T-cell (primary cell): ENCODE measurements around the gene TSPAN18. TPM values are rescaled to one million over a fixed set of nuclear protein-coding genes. Genes with fewer than 3 reads are reported as not detected.

Source experiments
- ATAC-seq, 4 experiments: fragments of 200-7000 bp in 3 of 4; fragments of 150-1000 bp in 1 of 4; cut with Tn5 transposase; replicated peaks in 1 of 4; 1 replicate in 3 of 4; 2 replicates in 1 of 4; pipeline ENCODE4 v1.10.0; 2021; ENCODE audit warnings: moderate library complexity in 3 of 4, mild to moderate bottlenecking in 2 of 4, moderate number of reproducible peaks in 1 of 4
- CTCF ChIA-PET, 2 donors: fragments of 300-600 bp; sonication (Branson Sonifier 250); formaldehyde crosslinking; loops; one replicate each; lab custom pipeline; 2022; ENCODE audit warnings: antibody characterized with exemption in 2 of 2; lab: Charles Lee
- POLR2A ChIA-PET, 2 donors: fragments of 300-600 bp; sonication (Branson Sonifier 250); formaldehyde crosslinking; loops; one replicate each; lab custom pipeline; 2022; ENCODE audit warnings: antibody characterized with exemption in 2 of 2; lab: Charles Lee
- DNase-seq, 35 experiments: peaks; one replicate each; pipeline versions ENCODE4 v3.0.0 to v3.0.0-alpha.2; 2013 to 2023
- H3K27ac ChIP-seq: one replicate; pipeline ENCODE4 v1.5.1; 2013; ENCODE audit warnings: low read length
- H3K27me3 ChIP-seq, 2 experiments: replicated peaks in 1 of 2; 1 replicate in 1 of 2; 2 replicates in 1 of 2; pipeline versions ENCODE4 v1.6.1 to v1.7.0; 2013; ENCODE audit warnings: low read length in 1 of 2, mixed read lengths in 1 of 2; ENCODE audit not compliant: control insufficient read depth in 2 of 2, insufficient read depth in 2 of 2; ENCODE audit errors: extremely low read depth in 1 of 2
- H3K36me3 ChIP-seq, 2 donors: 1 replicate in 1 of 2; 2 replicates in 1 of 2; pipeline versions ENCODE4 v1.6.1 to v1.7.0; 2013; ENCODE audit warnings: low read length in 1 of 2; ENCODE audit not compliant: control insufficient read depth in 2 of 2, insufficient read depth in 1 of 2; ENCODE audit errors: extremely low read depth in 1 of 2
- H3K4me1 ChIP-seq, 2 experiments: 1 replicate in 1 of 2; 2 replicates in 1 of 2; pipeline versions ENCODE4 v1.6.1 to v1.7.0; 2013; ENCODE audit warnings: low read length in 2 of 2, mixed read lengths in 1 of 2; ENCODE audit not compliant: insufficient read depth in 2 of 2, control insufficient read depth in 1 of 2; ENCODE audit errors: extremely low read depth in 1 of 2
- H3K4me3 ChIP-seq, 2 donors: 1 replicate in 1 of 2; 2 replicates in 1 of 2; pipeline versions ENCODE4 v1.5.1 to v1.7.0; 2013; ENCODE audit warnings: mild to moderate bottlenecking in 2 of 2, low read length in 1 of 2, moderate library complexity in 1 of 2; ENCODE audit not compliant: control insufficient read depth in 1 of 2; ENCODE audit errors: extremely low read depth in 1 of 2
- H3K9me3 ChIP-seq: 2 replicates; pipeline ENCODE4 v1.7.0; 2013
- H3K27ac Mint-ChIP-seq, 2 donors: one replicate each; pipeline ENCODE4 v1.8.0; 2020 to 2021; ENCODE audit warnings: mild to moderate bottlenecking in 2 of 2, mixed read lengths in 2 of 2
- H3K27me3 Mint-ChIP-seq, 2 donors: one replicate each; pipeline ENCODE4 v1.8.0; 2021 to 2022; ENCODE audit warnings: mixed read lengths in 2 of 2
- H3K36me3 Mint-ChIP-seq: one replicate; pipeline ENCODE4 v1.8.0; 2021; ENCODE audit warnings: mixed read lengths
- H3K4me1 Mint-ChIP-seq, 3 donors: one replicate each; pipeline ENCODE4 v1.8.0; 2020 to 2022; ENCODE audit warnings: mixed read lengths in 3 of 3, mild to moderate bottlenecking in 1 of 3
- H3K4me3 Mint-ChIP-seq, 3 donors: one replicate each; pipeline ENCODE4 v1.8.0; 2020 to 2022; ENCODE audit warnings: mild to moderate bottlenecking in 3 of 3, mixed read lengths in 3 of 3, moderate library complexity in 3 of 3
- H3K9me3 Mint-ChIP-seq, 3 donors: one replicate each; pipeline ENCODE4 v1.8.0; 2020 to 2022; ENCODE audit warnings: mixed read lengths in 3 of 3
- WGBS: methylation state at CpG from one replicate; pipeline ENCODE4 v1.1.5; 2013; ENCODE audit warnings: missing lambda C conversion rate; ENCODE audit not compliant: insufficient coverage; 5-methylcytosine and 5-hydroxymethylcytosine counted together
- total RNA-seq, 35 experiments: library from RNA in 6 of 35; stranded (reverse) in 6 of 35; fragments of 120-200 nt in 1 of 35; gene quantifications; one replicate each; pipeline versions ENCODE4 v1.2.1 to v1.2.4 and lab custom pipeline; 2013 to 2026

Gene TSPAN18
- total RNA-seq, 5 donors from 2014 or later (not counting 1 experiment from before 2014, with no cell fraction given), result 18.4 to 59.1 (median 25.7) TPM

DNA sequence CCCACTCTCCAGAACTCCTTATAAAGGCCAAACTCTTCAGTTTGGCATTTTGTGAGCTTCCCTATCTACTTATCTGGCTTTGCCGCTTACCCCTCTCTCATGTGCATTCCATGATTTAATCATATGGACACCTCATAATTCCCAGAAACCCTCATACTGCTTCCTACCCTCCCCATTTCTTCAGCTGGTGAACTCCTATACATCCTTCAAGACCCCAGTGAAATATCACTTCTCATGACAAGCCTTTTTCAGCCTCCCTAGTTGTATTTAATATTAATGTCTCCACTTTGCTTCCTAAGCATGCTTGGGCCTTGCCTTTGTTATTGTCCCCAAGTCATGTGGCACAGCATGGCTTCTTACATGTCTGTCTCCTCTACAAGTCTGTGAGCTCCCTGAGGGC lies 13.7 kb upstream of the TSPAN18 start:
- H3K4me1 Mint-ChIP-seq, result peaks cover 30 to 32% (median 31%) of the 10 kb centered on the region in 3 donors
- no peak overlapping the region for H3K27ac ChIP-seq
- no peaks in the 10 kb centered on the region for H3K36me3 Mint-ChIP-seq
- H3K9me3 ChIP-seq, result no peaks in the 10 kb centered on the region
- peaks cover 0 to 12% of the 10 kb centered on the region in 2 experiments for H3K4me1 ChIP-seq
- ChIA-PET POLR2A (no interaction called here), CTCF (no interaction called here)
- no peak overlapping the region for H3K4me3 Mint-ChIP-seq
- peaks cover 0 to 4% of the 10 kb centered on the region in 2 donors for H3K27me3 Mint-ChIP-seq
- no peak overlapping the region for H3K27ac Mint-ChIP-seq
- H3K9me3 Mint-ChIP-seq, result peaks cover 2 to 12% (median 8%) of the 10 kb centered on the region in 3 donors
- WGBS, result 93% methylated on average over 1 of the region's 1 CpG
- DNase-seq, result no peak
- peaks cover 0 to 4% of the 10 kb centered on the region in 2 experiments for H3K27me3 ChIP-seq
- ATAC-seq, result no peak
- H3K36me3 ChIP-seq, result no peaks in the 10 kb centered on the region
- H3K4me3 ChIP-seq, result no peak overlapping the region

GRCh38 chr11:44716256-44716655 lies 10.5 kb upstream of the TSPAN18 start:
- ChIA-PET POLR2A (no interaction called here), CTCF (interaction anchor here in 1 of 2 donors (0.6 kb wide), 1 partner anchor 27 kb away, joined by 5 read pairs; no protein-coding TSS in a partner anchor)
- H3K4me1 ChIP-seq, result peaks cover 0 to 3% of the 10 kb centered on the region in 2 experiments
- no peak for DNase-seq
- H3K4me1 Mint-ChIP-seq, result peaks cover 8 to 10% (median 9%) of the 10 kb centered on the region in 3 donors
- H3K27ac Mint-ChIP-seq, result no peak overlapping the region
- H3K9me3 ChIP-seq, result no peaks in the 10 kb centered on the region
- peaks cover 0 to 1% of the 10 kb centered on the region in 2 donors for H3K27me3 Mint-ChIP-seq
- H3K4me3 ChIP-seq, result no peak overlapping the region
- peaks cover 2 to 4% of the 10 kb centered on the region in 2 experiments for H3K27me3 ChIP-seq
- no peaks in the 10 kb centered on the region for H3K36me3 ChIP-seq
- WGBS, result 63% methylated on average over 3 of the region's 6 CpGs
- H3K9me3 Mint-ChIP-seq, result no peaks in the 10 kb centered on the region
- H3K36me3 Mint-ChIP-seq, result no peaks in the 10 kb centered on the region
- no peak overlapping the region for H3K4me3 Mint-ChIP-seq
- no peak for ATAC-seq
- no peak overlapping the region for H3K27ac ChIP-seq

DNA sequence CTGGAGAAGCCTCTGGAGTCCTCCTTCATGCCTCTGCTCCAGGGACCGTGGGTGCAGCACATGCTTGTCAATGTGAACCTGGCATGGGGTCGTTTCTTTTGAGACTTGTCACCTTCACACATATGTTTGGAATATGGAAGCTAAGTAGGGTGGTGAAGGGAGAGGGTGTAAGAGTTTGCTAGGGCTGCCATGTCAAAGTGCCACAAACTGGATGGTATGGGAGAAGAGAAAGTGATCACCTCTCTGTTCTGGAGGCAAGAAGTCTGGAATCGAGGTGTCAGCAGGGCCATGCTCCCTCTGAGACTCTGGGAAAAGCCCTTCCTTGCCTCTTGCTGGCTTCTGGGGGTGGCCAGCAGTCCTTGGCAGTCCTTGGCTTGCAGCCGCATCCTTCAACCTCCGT lies 8.7 kb upstream of the TSPAN18 start:
- ChIA-PET POLR2A (no interaction called here), CTCF (no interaction called here)
- no peaks in the 10 kb centered on the region for H3K27me3 Mint-ChIP-seq
- peaks cover 0 to 1% (median 0%) of the 10 kb centered on the region in 3 donors for H3K4me1 Mint-ChIP-seq
- Histone ChIP-seq H3K4me3 (no peak overlapping the region), H3K4me1 (no peaks in the 10 kb centered on the region), H3K36me3 (no peaks in the 10 kb centered on the region), H3K9me3 (no peaks in the 10 kb centered on the region), H3K27ac (no peak overlapping the region), H3K27me3 (peaks cover 2 to 4% of the 10 kb centered on the region in 2 experiments)
- DNase-seq (no peak), ATAC-seq (no peak)
- H3K9me3 Mint-ChIP-seq, result no peaks in the 10 kb centered on the region
- H3K27ac Mint-ChIP-seq, result no peak overlapping the region
- no peak overlapping the region for H3K4me3 Mint-ChIP-seq
- H3K36me3 Mint-ChIP-seq, result no peaks in the 10 kb centered on the region
- 55% methylated on average over 2 of the region's 5 CpGs for WGBS

DNA sequence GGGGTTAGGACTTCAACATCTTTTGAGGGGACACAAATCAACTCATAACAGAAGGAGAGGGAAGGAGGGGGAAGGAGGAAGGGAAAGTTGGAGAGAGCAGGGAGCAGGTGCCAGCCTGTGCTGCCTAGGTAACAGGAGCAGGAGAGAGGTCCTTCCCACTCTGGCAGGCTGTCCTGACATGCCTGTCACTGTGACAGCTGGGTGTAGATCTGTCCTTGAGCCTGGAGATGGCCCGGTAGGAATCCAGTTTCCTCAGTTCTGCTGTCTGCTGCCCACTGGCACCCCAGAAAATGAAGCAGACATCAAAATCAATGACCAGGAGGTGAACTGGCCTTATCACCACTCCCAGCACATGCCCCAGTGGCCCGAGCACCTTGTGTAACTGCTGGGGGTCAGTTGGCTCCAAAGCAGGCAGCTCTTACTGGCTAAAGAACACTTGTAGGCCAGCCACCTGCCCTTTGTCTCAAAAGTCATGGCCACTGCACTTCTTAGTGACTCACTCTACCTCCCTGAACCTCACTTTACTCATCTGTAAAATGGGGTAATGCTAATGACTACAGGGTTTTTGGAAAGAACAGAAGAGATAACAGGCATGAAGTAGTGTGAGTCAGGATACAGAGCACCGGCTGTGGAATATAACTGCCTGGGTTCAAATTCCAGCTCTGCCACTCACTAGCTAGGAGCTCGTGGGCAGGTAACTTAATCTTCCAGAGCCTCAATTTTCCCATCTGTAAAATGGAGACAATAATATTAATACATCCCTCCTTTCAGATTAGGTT lies 8.0 kb upstream of the TSPAN18 start:
- Mint-ChIP-seq H3K4me1 (peaks cover 0 to 1% (median 0%) of the 10 kb centered on the region in 3 donors), H3K9me3 (no peaks in the 10 kb centered on the region), H3K4me3 (no peak overlapping the region), H3K27me3 (no peaks in the 10 kb centered on the region), H3K36me3 (no peaks in the 10 kb centered on the region), H3K27ac (no peak overlapping the region)
- DNase-seq (no peak), ATAC-seq (no peak)
- ChIA-PET POLR2A (no interaction called here), CTCF (no interaction called here)
- no peaks in the 10 kb centered on the region for H3K4me1 ChIP-seq
- no peaks in the 10 kb centered on the region for H3K36me3 ChIP-seq
- peaks cover 2 to 4% of the 10 kb centered on the region in 2 experiments for H3K27me3 ChIP-seq
- H3K9me3 ChIP-seq, result no peaks in the 10 kb centered on the region
- 73% methylated on average over 2 of the region's 4 CpGs for WGBS
- H3K27ac ChIP-seq, result no peak overlapping the region
- H3K4me3 ChIP-seq, result no peak overlapping the region

- Mint-ChIP-seq H3K4me1 (peaks cover 26 to 39% (median 30%) of the 10 kb centered on the region in 3 donors), H3K9me3 (no peaks in the 10 kb centered on the region), H3K27me3 (peaks cover 0 to 9% of the 10 kb centered on the region in 2 donors), H3K27ac (peak overlapping the region in 1 of 2 donors; percentile 89), H3K4me3 (peak overlapping the region; percentile 80 to 85 (median 83)), H3K36me3 (no peaks in the 10 kb centered on the region)
- Histone ChIP-seq H3K4me3 (no peak overlapping the region), H3K27ac (no peak overlapping the region), H3K4me1 (peaks cover 0 to 44% of the 10 kb centered on the region in 2 experiments), H3K36me3 (no peaks in the 10 kb centered on the region), H3K9me3 (no peaks in the 10 kb centered on the region), H3K27me3 (peaks cover 7 to 27% of the 10 kb centered on the region in 2 experiments)
- ATAC-seq (no peak), DNase-seq (peak in 1 of 35 experiments; percentile 16)
- ChIA-PET POLR2A (no interaction called here), CTCF (interaction anchor here (0.7 to 1.0 kb wide), 2 partner anchors 9 to 20 kb away, joined by 3 read pairs; no protein-coding TSS in a partner anchor)
- WGBS, result 98% methylated on average over 6 of the region's 12 CpGs
Observed at GRCh38 chr11:44725016-44725685, 1.6 kb upstream of the TSPAN18 start.

GRCh38 chr11:44725757-44726282 lies 942 bp upstream of the TSPAN18 start:
- CTCF ChIA-PET, result no interaction called here
- no peak overlapping the region for H3K4me3 ChIP-seq
- peaks cover 7 to 27% of the 10 kb centered on the region in 2 experiments for H3K27me3 ChIP-seq
- H3K4me1 ChIP-seq, result peaks cover 0 to 48% of the 10 kb centered on the region in 2 experiments
- peak overlapping the region; percentile 78 for H3K27ac ChIP-seq
- peaks cover 26 to 45% (median 34%) of the 10 kb centered on the region in 3 donors for H3K4me1 Mint-ChIP-seq
- ATAC-seq, result peak in 1 of 4 experiments; percentile 4
- H3K9me3 ChIP-seq, result no peaks in the 10 kb centered on the region
- H3K36me3 Mint-ChIP-seq, result no peaks in the 10 kb centered on the region
- peaks cover 0 to 9% of the 10 kb centered on the region in 2 donors for H3K27me3 Mint-ChIP-seq
- H3K27ac Mint-ChIP-seq, result peak overlapping the region; percentile 80 to 89
- H3K36me3 ChIP-seq, result no peaks in the 10 kb centered on the region
- no peaks in the 10 kb centered on the region for H3K9me3 Mint-ChIP-seq
- DNase-seq, result peak in 1 of 35 experiments; percentile 6
- H3K4me3 Mint-ChIP-seq, result peak overlapping the region; percentile 80 to 85 (median 83)
- WGBS, result 72% methylated on average over 9 of the region's 10 CpGs
- POLR2A ChIA-PET, result no interaction called here
